ENCODE data around the gene TBC1D8. TPM values are rescaled to one million over a fixed set of nuclear protein-coding genes. Genes with fewer than 3 reads are reported as not detected.
A peak's percentile ranks its signal among the peaks of the same experiment; 100 is the strongest.

Gene TBC1D8
- total and polyA plus RNA-seq, 9 of the 15 experiments (the other 6 are each of a cell fraction or from before 2014, with no cell fraction given) = 0.36 to 1.3 (median 0.82) TPM

GRCh38 chr2:101106453-101107181, 44.6 kb downstream of the TBC1D8 start (continued):
- TF ChIP-seq TFE3 (CRISPR knock-in tag; IDR thresholded peaks at IDR 0.05) (peak; percentile 38), PPARD (CRISPR knock-in tag; IDR thresholded peaks at IDR 0.05) (no peak), EZH2 (IDR thresholded peaks at IDR 0.05; ENCODE audit: borderline replicate concordance, low read depth, low read length) (no peak), PHB (CRISPR knock-in tag; IDR thresholded peaks at IDR 0.05) (no peak), SMARCA4 (IDR thresholded peaks at IDR 0.05) (no peak), USF1 (CRISPR knock-in tag; IDR thresholded peaks at IDR 0.05) (0 out of 2 replicates have a peak, but pooled peaks have one; percentile 19), RCOR1 (IDR thresholded peaks at IDR 0.05; ENCODE audit: borderline replicate concordance in 1 of 2, low read depth in 2 of 2, low read length in 2 of 2) (no peak), NFE2L1 (tag; IDR thresholded peaks at IDR 0.05; ENCODE audit: borderline replicate concordance, low read depth) (no peak), FOXJ2 (tag; IDR thresholded peaks at IDR 0.05) (no peak), YY1 (IDR thresholded peaks at IDR 0.05; ENCODE audit: borderline replicate concordance in 1 of 3, control insufficient read depth in 1 of 3, extremely low read depth in 1 of 3, insufficient read depth in 3 of 3, insufficient read length in 1 of 3, insufficient replicate concordance in 2 of 3, low read depth in 1 of 3, low read length in 2 of 3) (no peak)
- TF ChIP-seq, protein P1, sequence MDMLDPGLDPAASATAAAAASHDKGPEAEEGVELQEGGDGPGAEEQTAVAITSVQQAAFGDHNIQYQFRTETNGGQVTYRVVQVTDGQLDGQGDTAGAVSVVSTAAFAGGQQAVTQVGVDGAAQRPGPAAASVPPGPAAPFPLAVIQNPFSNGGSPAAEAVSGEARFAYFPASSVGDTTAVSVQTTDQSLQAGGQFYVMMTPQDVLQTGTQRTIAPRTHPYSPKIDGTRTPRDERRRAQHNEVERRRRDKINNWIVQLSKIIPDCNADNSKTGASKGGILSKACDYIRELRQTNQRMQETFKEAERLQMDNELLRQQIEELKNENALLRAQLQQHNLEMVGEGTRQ (CRISPR knock-in tag; IDR thresholded peaks at IDR 0.05) = peak; percentile 48; the same call in 1 of the 2 replicates

Data from K562 (cell line).